HepG2 (cell line): Measurements from ENCODE around the gene CD6. TPM values are rescaled to one million over a fixed set of nuclear protein-coding genes. Genes with fewer than 3 reads are reported as not detected.

Source experiments
- ATF6 ChIP-seq: sonication (generic); formaldehyde crosslinking; conservative IDR thresholded peaks from 2 replicates; pipeline ENCODE4 v1.4.0; 2020; ENCODE audit warnings: missing genetic modification reagents
- CAMTA2 ChIP-seq: sonication (generic); formaldehyde crosslinking; IDR thresholded peaks from 2 replicates; pipeline ENCODE4 v1.4.0; 2020; ENCODE audit warnings: mild to moderate bottlenecking, missing genetic modification reagents, borderline replicate concordance
- DBP ChIP-seq: sonication (generic); formaldehyde crosslinking; IDR thresholded peaks from 2 replicates; pipeline ENCODE4 v1.4.0; 2020; ENCODE audit warnings: missing genetic modification reagents; ENCODE audit errors: not compliant biosample characterization
- HIVEP1 ChIP-seq: sonication (generic); formaldehyde crosslinking; IDR thresholded peaks from 2 replicates; pipeline ENCODE4 v1.4.0; 2020; ENCODE audit warnings: mild to moderate bottlenecking, missing genetic modification reagents
- KDM5A ChIP-seq: fragments of 200-600 bp; sonication (generic); IDR thresholded peaks from 2 replicates; pipeline ENCODE4 v1.7.0; 2018; ENCODE audit warnings: antibody characterized with exemption, mild to moderate bottlenecking, low read length, borderline replicate concordance
- KDM5B ChIP-seq: sonication (generic); formaldehyde crosslinking; IDR thresholded peaks from 2 replicates; pipeline ENCODE4 v1.4.0; 2020; ENCODE audit warnings: missing genetic modification reagents, mild to moderate bottlenecking, borderline replicate concordance
- KLF15 ChIP-seq: sonication (generic); formaldehyde crosslinking; IDR thresholded peaks from 2 replicates; pipeline ENCODE4 v1.8.1; 2023; ENCODE audit warnings: borderline replicate concordance, mild to moderate bottlenecking, inconsistent platforms, missing genetic modification reagents, mixed read lengths
- NR1H2 ChIP-seq: sonication (generic); formaldehyde crosslinking; IDR thresholded peaks from 2 replicates; pipeline ENCODE4 v1.8.1; 2022; ENCODE audit warnings: low read depth, missing genetic modification reagents, borderline replicate concordance
- PHF5A ChIP-seq: IDR thresholded peaks from one replicate; pipeline ENCODE4 v1.6.1; 2018; ENCODE audit warnings: low read depth, missing genetic modification reagents; ENCODE audit not compliant: unreplicated experiment
- RBFOX2 ChIP-seq: fragments of 200-400 bp; formaldehyde crosslinking; IDR thresholded peaks from 2 replicates; pipeline ENCODE4 v1.6.1; 2017; ENCODE audit warnings: low read depth, mild to moderate bottlenecking, low read length
- RBM22 ChIP-seq: fragments of 200-400 bp; formaldehyde crosslinking; optimal IDR thresholded peaks from 2 replicates; pipeline ENCODE3; 2017; ENCODE audit warnings: mild to moderate bottlenecking, low read length, moderate library complexity
- SKIL ChIP-seq: sonication (generic); formaldehyde crosslinking; IDR thresholded peaks from 2 replicates; pipeline ENCODE4 v1.8.0; 2022; ENCODE audit warnings: missing genetic modification reagents, mild to moderate bottlenecking, moderate library complexity, borderline replicate concordance
- SOX13 ChIP-seq, 3 experiments: fragments of 450-650 bp in 1 of 3; sonication (generic) in 1 of 3; formaldehyde crosslinking in 1 of 3; IDR thresholded peaks in 2 of 3; conservative IDR thresholded peaks in 1 of 3; 2 replicates each; pipeline versions ENCODE4 v1.5.0 to v1.6.1; 2016 to 2020; ENCODE audit warnings: antibody characterized with exemption in 1 of 3, mild to moderate bottlenecking in 1 of 3, missing compliant biosample characterization in 1 of 3, missing genetic modification reagents in 1 of 3, moderate library complexity in 1 of 3
- ZFP91 ChIP-seq: sonication (generic); formaldehyde crosslinking; IDR thresholded peaks from 2 replicates; pipeline ENCODE4 v1.9.0; 2022; ENCODE audit warnings: missing genetic modification reagents, mild to moderate bottlenecking, borderline replicate concordance
- ZNF121 ChIP-seq: sonication (generic); formaldehyde crosslinking; IDR thresholded peaks from 2 replicates; pipeline ENCODE4 v1.5.0; 2020; ENCODE audit warnings: mild to moderate bottlenecking, missing genetic modification reagents
- ZNF138 ChIP-seq: sonication (generic); formaldehyde crosslinking; IDR thresholded peaks from 2 replicates; pipeline ENCODE4 v1.5.0; 2020; ENCODE audit warnings: mild to moderate bottlenecking, low read depth, missing genetic modification reagents
- ZNF33B ChIP-seq: sonication (generic); formaldehyde crosslinking; IDR thresholded peaks from 2 replicates; pipeline ENCODE4 v1.5.1; 2020; ENCODE audit warnings: mild to moderate bottlenecking, missing genetic modification reagents
- ZNF431 ChIP-seq: sonication (generic); formaldehyde crosslinking; IDR thresholded peaks from 2 replicates; pipeline ENCODE4 v1.9.0; 2022; ENCODE audit warnings: missing genetic modification reagents, low read depth, mild to moderate bottlenecking, borderline replicate concordance
- ZNF629 ChIP-seq: sonication (generic); formaldehyde crosslinking; conservative IDR thresholded peaks from 2 replicates; pipeline ENCODE4 v1.5.0; 2020; ENCODE audit warnings: missing genetic modification reagents
- polyA plus RNA-seq, 8 experiments: library from polyadenylated mRNA; depleted of rRNA in 3 of 8; stranded (reverse) in 7 of 8; unstranded in 1 of 8; fragments of >200 nt; fragmentation: Illumina TruSeq in 4 of 8; extraction: Trizol in 4 of 8; gene quantifications; 2 replicates each; pipeline versions ENCODE4 v1.2.1 to v1.2.3, GENCODE V29; 2011 to 2016; ENCODE audit warnings: low read depth in 4 of 8, missing spikeins in 1 of 8, mixed read lengths in 1 of 8; ENCODE audit not compliant: insufficient read depth in 1 of 8
- total RNA-seq, 5 experiments: library from RNA; depleted of rRNA; stranded (reverse); fragments of >200 nt; fragmentation: Illumina TruSeq; extraction: Trizol; gene quantifications; 2 replicates each; pipeline ENCODE4 v1.2.3, GENCODE V29; 2016; ENCODE audit warnings: low read depth in 1 of 5

CD6 gene
- total and polyA plus RNA-seq, 2 of the 13 experiments (the other 11 are each of a cell fraction or from before 2014, with no cell fraction given): not detected

- no peak for TF ChIP-seq NR1H2
- no peak for TF ChIP-seq KDM5A
- no peak for TF ChIP-seq DBP (CRISPR knock-in tag)
- TF ChIP-seq ZNF629 (CRISPR knock-in tag): no peak
- TF ChIP-seq SKIL: no peak
- TF ChIP-seq ZNF33B (CRISPR knock-in tag): no peak
- TF ChIP-seq SOX13 (IDR thresholded peaks at IDR 0.05): no peak
- peak in 1 of 2 experiments; percentile 73; a peak in 2 of 4 replicates for TF ChIP-seq SOX13 (CRISPR knock-in tag; conservative IDR thresholded peaks at IDR 0.05 in 1 of 2, IDR thresholded peaks at IDR 0.05 in 1 of 2)
- 0 out of 2 replicates have a peak, but pooled peaks have one; percentile 42 for TF ChIP-seq ZNF138 (CRISPR knock-in tag)
- peak; percentile 10; the same call in 1 of the 2 replicates for TF ChIP-seq HIVEP1 (CRISPR knock-in tag)
- no peak for TF ChIP-seq ZNF121 (CRISPR knock-in tag)
- TF ChIP-seq ATF6 (CRISPR knock-in tag): no peak
- TF ChIP-seq CAMTA2 (CRISPR knock-in tag): no peak
- TF ChIP-seq ZNF431 (CRISPR knock-in tag): no peak
- peak; percentile 30 for TF ChIP-seq ZFP91 (CRISPR knock-in tag)
- TF ChIP-seq RBM22: peak; percentile 31
- no peak for TF ChIP-seq KDM5B (CRISPR knock-in tag)
- TF ChIP-seq RBFOX2: peak; percentile 74
- no peak for TF ChIP-seq KLF15 (CRISPR knock-in tag)
- TF ChIP-seq PHF5A (CRISPR knock-in tag): no peak
Measured at GRCh38 chr11:60924110-60924905, 47.2 kb upstream of the CD6 start, which contains the start of gene TMEM132A (continued).
